IMR-90 (cell line): ENCODE results near the gene PRKCA. TPM values are rescaled to one million over a fixed set of nuclear protein-coding genes. Genes with fewer than 3 reads are reported as not detected.

Experiments
- ATAC-seq: fragments of 200-7000 bp; cut with Tn5 transposase; 2 replicates; pipeline ENCODE4 v1.9.1; 2020; ENCODE audit warnings: low read depth, mild to moderate bottlenecking, moderate library complexity
- BruUV-seq: library from RNA; stranded (reverse); fragments of 400-500 nt; replicated peaks from 2 replicates; lab custom pipeline; 2021; lab: Mats Ljungman, UMichigan
- CTCF ChIA-PET: fragments of 300-600 bp; formaldehyde crosslinking; extraction: SDS; loops from one replicate; lab custom pipeline; 2021; ENCODE audit warnings: antibody characterized with exemption; lab: Yijun Ruan, JAX
- POLR2A ChIA-PET: fragments of 300-600 bp; sonication (Branson Sonifier 250); formaldehyde crosslinking; loops from one replicate; lab custom pipeline; 2022; ENCODE audit warnings: antibody characterized with exemption; ENCODE audit not compliant: unreplicated experiment; lab: Charles Lee
- DNase-seq: peaks from one replicate; pipeline ENCODE4 v3.0.0; 2013
- H2AFZ ChIP-seq: replicated peaks from 2 replicates; pipeline ENCODE3; 2013; ENCODE audit warnings: low read length, mild to moderate bottlenecking; ENCODE audit not compliant: poor library complexity
- H2AK5ac ChIP-seq: 2 replicates; pipeline ENCODE4 v1.6.1; 2013; ENCODE audit warnings: low read depth, low read length, inconsistent platforms
- H2AK9ac ChIP-seq: replicated peaks from 2 replicates; pipeline ENCODE3; 2013; ENCODE audit warnings: mild to moderate bottlenecking, low read depth, low read length, moderate library complexity; ENCODE audit not compliant: poor library complexity
- H2BK120ac ChIP-seq: 2 replicates; pipeline ENCODE4 v1.6.1; 2013; ENCODE audit warnings: low read depth, low read length, inconsistent platforms
- H2BK15ac ChIP-seq: 3 replicates; pipeline ENCODE4 v1.6.1; 2013; ENCODE audit warnings: low read depth, low read length, inconsistent platforms
- H2BK20ac ChIP-seq: 2 replicates; pipeline ENCODE4 v1.6.1; 2013; ENCODE audit warnings: low read depth, mild to moderate bottlenecking, inconsistent platforms, low read length, moderate library complexity
- H2BK5ac ChIP-seq: 2 replicates; pipeline ENCODE4 v1.6.1; 2013; ENCODE audit warnings: mild to moderate bottlenecking, low read depth, low read length, inconsistent platforms; ENCODE audit not compliant: poor library complexity, severe bottlenecking
- H3K14ac ChIP-seq: replicated peaks from 2 replicates; pipeline ENCODE4 v1.6.1; 2013; ENCODE audit warnings: low read depth, low read length, inconsistent platforms
- H3K18ac ChIP-seq: 2 replicates; pipeline ENCODE4 v1.6.1; 2013; ENCODE audit warnings: low read depth, low read length, control low read depth
- H3K23ac ChIP-seq: 2 replicates; pipeline ENCODE4 v1.6.1; 2013; ENCODE audit warnings: low read depth, low read length, inconsistent platforms
- H3K27ac ChIP-seq: 2 replicates; pipeline ENCODE4 v1.5.1; 2013; ENCODE audit warnings: mild to moderate bottlenecking, control low read depth, low read length; ENCODE audit not compliant: insufficient read depth
- H3K27me3 ChIP-seq: 2 replicates; pipeline ENCODE4 v1.6.1; 2013; ENCODE audit warnings: low read length; ENCODE audit not compliant: control insufficient read depth, insufficient read depth
- H3K36me3 ChIP-seq: 2 replicates; pipeline ENCODE4 v1.6.1; 2013; ENCODE audit warnings: low read length, mixed read lengths; ENCODE audit not compliant: control insufficient read depth, insufficient read depth
- H3K4ac ChIP-seq: 2 replicates; pipeline ENCODE4 v1.6.1; 2013; ENCODE audit warnings: low read depth, low read length, inconsistent platforms
- H3K4me1 ChIP-seq: 2 replicates; pipeline ENCODE4 v1.6.1; 2013; ENCODE audit warnings: low read length, mixed read lengths; ENCODE audit not compliant: control insufficient read depth, insufficient read depth
- H3K4me2 ChIP-seq: 2 replicates; pipeline ENCODE4 v1.6.1; 2013; ENCODE audit warnings: low read depth, mild to moderate bottlenecking, control low read depth, low read length, moderate library complexity
- H3K4me3 ChIP-seq: 2 replicates; pipeline ENCODE4 v1.5.1; 2013; ENCODE audit warnings: low read depth, mild to moderate bottlenecking, control low read depth, low read length, moderate library complexity; ENCODE audit not compliant: insufficient read depth
- H3K56ac ChIP-seq: 2 replicates; pipeline ENCODE4 v1.6.1; 2013; ENCODE audit warnings: low read length, inconsistent platforms; ENCODE audit not compliant: insufficient read depth; ENCODE audit errors: extremely low read depth
- H3K79me1 ChIP-seq, 2 experiments: 2 replicates each; pipeline ENCODE4 v1.6.1; 2013; ENCODE audit warnings: low read length in 2 of 2, inconsistent platforms in 1 of 2, low read depth in 1 of 2
- H3K9ac ChIP-seq: 2 replicates; pipeline ENCODE4 v1.6.1; 2013; ENCODE audit warnings: low read depth, low read length, control low read depth
- H3K9me1 ChIP-seq: 2 replicates; pipeline ENCODE4 v1.6.1; 2013; ENCODE audit warnings: low read length, inconsistent platforms; ENCODE audit not compliant: insufficient read depth
- H3K9me3 ChIP-seq: 2 replicates; pipeline ENCODE4 v1.6.1; 2013; ENCODE audit warnings: low read length; ENCODE audit not compliant: control insufficient read depth, insufficient read depth
- H4K20me1 ChIP-seq: 2 replicates; pipeline ENCODE4 v1.6.1; 2013; ENCODE audit warnings: low read length, inconsistent platforms; ENCODE audit not compliant: insufficient read depth
- H4K5ac ChIP-seq: 2 replicates; pipeline ENCODE4 v1.6.1; 2013; ENCODE audit warnings: mild to moderate bottlenecking, low read depth, low read length, control low read depth
- H4K8ac ChIP-seq, 2 experiments: 2 replicates each; pipeline ENCODE4 v1.6.1; 2013; ENCODE audit warnings: low read depth in 2 of 2, low read length in 2 of 2, control low read depth in 1 of 2, inconsistent platforms in 1 of 2
- H4K91ac ChIP-seq: 2 replicates; pipeline ENCODE4 v1.6.1; 2013; ENCODE audit warnings: low read depth, low read length, inconsistent platforms; ENCODE audit not compliant: insufficient read depth
- MAZ ChIP-seq: IDR thresholded peaks from 2 replicates; pipeline ENCODE4 v1.6.1; 2012; ENCODE audit warnings: low read depth, mild to moderate bottlenecking, low read length, improper control_type of control experiment, moderate library complexity, borderline replicate concordance
- NFE2L2 ChIP-seq: fragments of 150-350 bp; IDR thresholded peaks from 2 replicates; pipeline ENCODE4 v1.6.1; 2016; ENCODE audit warnings: low read depth, mild to moderate bottlenecking, low read length
- WGBS, 2 experiments: methylation state at CpG; one replicate each; pipeline versions ENCODE4 v1.1.5 to v1.1.7; 2013; ENCODE audit warnings: missing lambda C conversion rate in 2 of 2; ENCODE audit not compliant: insufficient read length in 1 of 2; ENCODE audit errors: extremely low coverage in 2 of 2; 5-methylcytosine and 5-hydroxymethylcytosine counted together
- dilution Hi-C: fragments of 300-500 bp; cut with HindIII; formaldehyde crosslinking; loops from one replicate; pipeline ENCODE4 v1.14.3; 2018; ENCODE audit warnings: low sequenced_read_pairs; ENCODE audit not compliant: unreplicated experiment
- in situ Hi-C: fragments of 300-500 bp; cut with MboI; formaldehyde crosslinking; loops from 3 replicates; pipeline ENCODE4 v1.14.3; 2019; ENCODE audit warnings: low sequenced_read_pairs, inconsistent platforms, mixed read lengths
- intact Hi-C: fragments of 100-400 bp; cut with micrococcal nuclease; formaldehyde crosslinking; loops from 2 replicates; pipeline ENCODE4 v1.10.0; 2022
- polyA plus RNA-seq, 3 experiments: library from polyadenylated mRNA; depleted of rRNA; stranded (reverse); fragments of >200 nt; gene quantifications; 2 replicates each; pipeline ENCODE4 v1.2.3, GENCODE V29; 2012; ENCODE audit warnings: low replicate concordance in 1 of 3
- total RNA-seq: library from RNA; depleted of rRNA; stranded (reverse); fragments of >200 nt; gene quantifications from 2 replicates; pipeline ENCODE4 v1.2.3, GENCODE V29; 2012

PRKCA gene
- total and polyA plus RNA-seq, 2 of the 4 experiments (the other 2 are of a cell fraction): 31.0 to 46.0 TPM

DNA sequence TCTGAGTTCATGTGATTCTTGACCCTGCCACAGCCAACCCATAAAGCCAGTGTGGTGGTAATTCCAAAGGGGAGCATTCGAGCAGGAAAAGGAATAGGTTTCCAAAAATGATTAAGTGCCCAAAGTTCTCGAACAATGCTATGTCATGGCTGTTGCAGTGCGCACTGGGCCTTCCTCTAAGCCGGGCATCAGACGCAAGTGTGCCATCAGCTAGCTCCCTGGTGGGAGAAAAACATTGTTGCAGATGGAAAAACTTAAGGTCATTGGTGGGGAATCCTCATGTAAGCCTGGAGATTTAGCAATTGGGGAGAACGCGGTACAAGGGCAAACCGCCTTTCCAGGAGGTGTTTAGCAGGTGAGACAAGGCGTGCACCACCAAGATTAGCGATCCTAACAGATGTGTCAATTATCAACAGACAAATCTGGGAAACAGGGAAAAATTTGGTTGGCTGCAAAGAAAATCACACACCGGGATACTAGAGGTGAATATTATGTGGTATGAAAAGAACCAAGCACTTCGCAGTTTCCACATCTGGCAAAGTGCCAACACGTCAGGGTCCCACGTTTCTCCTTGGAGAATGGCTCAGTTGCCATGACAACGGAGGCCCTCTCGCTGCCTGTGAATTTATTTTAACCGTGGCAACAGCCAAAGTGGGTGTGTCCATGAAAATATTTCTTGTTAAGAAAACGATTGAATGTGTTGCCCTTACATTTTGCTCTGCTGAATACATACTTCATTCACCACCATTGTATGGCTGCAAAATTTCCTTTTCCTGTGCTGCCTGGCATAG lies 414.0 kb downstream of the PRKCA start:
- no peak overlapping the region for H2BK15ac ChIP-seq
- H4K20me1 ChIP-seq: peaks cover 7% of the 10 kb centered on the region; the same call in 1 of the 2 replicates
- dilution Hi-C loops: no loop called here
- H4K91ac ChIP-seq: no peak overlapping the region
- no peak overlapping the region for H2AK5ac ChIP-seq
- CTCF ChIA-PET: interaction anchor here (0.6 kb wide), 1 partner anchor 177 kb away, joined by 3 read pairs; no protein-coding TSS in a partner anchor
- no peak overlapping the region for H3K9ac ChIP-seq
- no peak overlapping the region for H4K5ac ChIP-seq
- DNase-seq (peak; percentile 21), ATAC-seq (no peak)
- no peaks in the 10 kb centered on the region for H3K27me3 ChIP-seq
- 72% methylated on average over 10 of the region's 18 CpGs; no CpG with 5 or more reads in 1 of the 2 experiments for WGBS, 2 experiments
- in situ Hi-C loops: loop anchor here (5.0 kb wide), 1 partner anchor 191 kb away; no protein-coding TSS in a partner anchor
- no peak overlapping the region for H3K18ac ChIP-seq
- no peak for TF ChIP-seq MAZ
- TF ChIP-seq NFE2L2: no peak
- no peak overlapping the region for H2AFZ ChIP-seq
- no peaks in the 10 kb centered on the region for H3K9me1 ChIP-seq
- no peak overlapping the region for H2BK5ac ChIP-seq
- no peak overlapping the region for H3K56ac ChIP-seq
- intact Hi-C loops: no loop called here
- H3K27ac ChIP-seq: no peak overlapping the region
- H3K14ac ChIP-seq: no peak overlapping the region
- peaks cover 9% of the 10 kb centered on the region; the same call in 1 of the 2 replicates for H3K36me3 ChIP-seq
- no peak overlapping the region for H4K8ac ChIP-seq
- no peak overlapping the region for H3K4me2 ChIP-seq
- no peak overlapping the region for H2AK9ac ChIP-seq
- H3K79me1 ChIP-seq: 0 out of 4 replicates have a peak, but pooled peaks cover 0 to 3% of the 10 kb centered on the region in 2 experiments
- H3K23ac ChIP-seq: no peak overlapping the region
- H3K4me3 ChIP-seq: no peak overlapping the region
- POLR2A ChIA-PET: no interaction called here
- no TSS peak for BruUV-seq
- H3K9me3 ChIP-seq: no peaks in the 10 kb centered on the region
- H3K4ac ChIP-seq: no peak overlapping the region
- no peak overlapping the region for H2BK20ac ChIP-seq
- no peaks in the 10 kb centered on the region for H3K4me1 ChIP-seq
- no peak overlapping the region for H2BK120ac ChIP-seq
